HUES64 (cell line): ENCODE results near the gene TOX2.

Source experiments
- H3K27ac ChIP-seq: 2 replicates; pipeline ENCODE4 v1.7.0; 2013; ENCODE audit warnings: low read depth, low read length, inconsistent platforms
- H3K27me3 ChIP-seq: 2 replicates; pipeline ENCODE4 v1.6.1; 2013; ENCODE audit warnings: mild to moderate bottlenecking, low read length; ENCODE audit not compliant: insufficient read depth
- H3K36me3 ChIP-seq: 2 replicates; pipeline ENCODE4 v1.6.1; 2013; ENCODE audit warnings: mild to moderate bottlenecking, low read length; ENCODE audit not compliant: insufficient read depth
- H3K4me1 ChIP-seq: 2 replicates; pipeline ENCODE4 v1.6.1; 2013; ENCODE audit warnings: mild to moderate bottlenecking, low read length, moderate library complexity; ENCODE audit not compliant: insufficient read depth
- H3K4me3 ChIP-seq: 2 replicates; pipeline ENCODE4 v1.5.1; 2013; ENCODE audit warnings: mild to moderate bottlenecking, low read length, moderate library complexity
- H3K9ac ChIP-seq: 2 replicates; pipeline ENCODE4 v1.6.1; 2013; ENCODE audit warnings: mild to moderate bottlenecking, low read depth, low read length
- H3K9me3 ChIP-seq: 2 replicates; pipeline ENCODE4 v1.6.1; 2013; ENCODE audit warnings: low read depth, low read length; ENCODE audit not compliant: insufficient read depth
- WGBS: fragments of 150-250, 120-280 bp; methylation state at CpG from one replicate; pipeline ENCODE4 v1.1.7; 2013; ENCODE audit warnings: missing lambda C conversion rate; 5-methylcytosine and 5-hydroxymethylcytosine counted together

TOX2 gene

DNA sequence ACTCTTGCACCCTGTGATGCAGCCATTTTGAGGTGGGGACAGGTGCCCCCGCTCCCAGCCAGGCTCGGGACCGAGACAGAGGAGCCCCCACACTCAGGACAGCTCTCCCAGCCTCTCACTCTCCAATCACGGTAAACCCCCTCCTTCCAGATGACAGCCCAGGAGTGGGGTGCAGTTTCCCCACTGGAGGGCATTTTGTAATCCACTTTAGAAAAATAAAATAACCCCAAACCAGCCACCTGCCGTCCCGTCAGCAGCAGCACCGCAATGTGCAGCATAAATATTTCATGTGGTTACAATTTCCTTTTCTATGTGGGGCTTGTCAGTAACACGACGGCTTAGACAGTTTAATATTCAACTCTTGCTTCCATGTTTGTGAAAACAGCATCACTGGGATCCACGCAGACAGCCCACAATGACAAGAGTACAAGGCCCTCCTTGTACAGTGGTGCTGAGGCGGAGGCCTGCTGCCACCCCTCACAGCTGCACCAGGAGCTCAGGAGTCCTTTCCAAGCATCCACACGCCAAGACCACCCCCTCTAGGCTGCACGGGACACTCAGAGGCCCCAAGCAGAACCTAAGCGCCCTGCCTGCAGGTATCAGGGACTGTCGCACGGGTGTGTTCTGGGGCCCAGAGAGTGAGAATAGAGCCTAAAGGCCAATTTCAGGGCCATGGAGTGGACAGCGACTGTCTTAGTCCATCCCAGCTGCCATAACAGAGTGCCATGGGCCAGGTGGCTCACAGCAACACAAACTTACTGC lies 155.7 kb downstream of the TOX2 start:
- no peak overlapping the region for H3K9ac ChIP-seq
- H3K9me3 ChIP-seq: no peaks in the 10 kb centered on the region
- H3K4me1 ChIP-seq: no peaks in the 10 kb centered on the region
- no peak overlapping the region for H3K4me3 ChIP-seq
- no peaks in the 10 kb centered on the region for H3K27me3 ChIP-seq
- H3K27ac ChIP-seq: no peak overlapping the region
- H3K36me3 ChIP-seq: no peaks in the 10 kb centered on the region
- WGBS: 92% methylated on average over 16 of the region's 17 CpGs

DNA sequence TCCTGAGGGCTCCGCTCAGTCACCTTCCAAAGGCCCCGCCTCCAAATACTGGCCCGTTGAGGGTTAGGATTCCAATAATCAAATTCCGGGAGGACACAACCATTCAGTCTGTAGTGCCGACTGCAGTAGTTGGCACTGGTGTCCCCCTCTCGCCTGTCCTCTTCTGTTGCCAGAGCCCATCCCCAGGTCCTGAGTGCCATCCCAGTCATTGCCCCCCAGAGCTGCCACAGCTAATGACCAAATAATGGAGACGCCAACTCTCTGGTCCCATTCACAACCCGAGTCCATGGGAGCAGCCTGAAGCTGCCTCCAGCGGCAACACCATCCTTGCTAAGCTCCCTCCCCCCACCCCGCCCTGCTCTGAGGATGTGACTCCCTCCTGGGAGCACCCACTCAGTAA lies 156.4 kb downstream of the TOX2 start:
- H3K9me3 ChIP-seq: no peaks in the 10 kb centered on the region
- 86% methylated on average over 10 of the region's 10 CpGs for WGBS
- no peaks in the 10 kb centered on the region for H3K36me3 ChIP-seq
- H3K27ac ChIP-seq: no peak overlapping the region
- H3K27me3 ChIP-seq: no peaks in the 10 kb centered on the region
- H3K4me1 ChIP-seq: no peaks in the 10 kb centered on the region
- H3K4me3 ChIP-seq: no peak overlapping the region
- H3K9ac ChIP-seq: no peak overlapping the region

DNA sequence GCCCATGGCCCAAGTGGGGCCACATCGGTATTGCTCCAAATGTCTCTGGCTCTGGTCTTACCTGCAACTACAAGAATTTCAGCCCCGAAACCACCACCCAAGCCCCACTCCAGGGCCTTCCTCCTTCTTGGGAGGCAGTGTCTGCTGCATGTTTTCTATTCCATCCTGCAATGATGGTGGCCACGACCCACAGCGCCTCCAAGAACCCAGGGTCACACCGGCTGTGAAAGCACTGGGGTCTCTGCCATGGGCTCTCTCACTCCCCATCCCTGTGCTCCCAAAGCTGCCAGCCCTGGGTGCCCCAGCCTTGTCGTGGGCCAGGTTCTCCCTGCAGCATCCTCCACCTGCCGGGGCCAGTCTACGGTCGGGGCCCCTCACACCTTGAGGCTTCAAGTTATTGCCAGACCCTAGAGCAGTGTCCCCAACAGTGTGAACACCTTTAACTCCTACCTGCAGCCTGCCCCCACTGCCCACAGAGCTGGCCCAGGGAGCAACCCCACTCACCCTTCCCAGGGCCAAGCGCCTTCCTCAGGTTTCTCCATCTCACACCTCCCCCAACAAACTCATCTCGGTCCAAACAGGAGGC lies 157.0 kb downstream of the TOX2 start:
- 86% methylated on average over 11 of the region's 11 CpGs for WGBS
- H3K27ac ChIP-seq: no peak overlapping the region
- no peaks in the 10 kb centered on the region for H3K9me3 ChIP-seq
- H3K4me1 ChIP-seq: no peaks in the 10 kb centered on the region
- H3K4me3 ChIP-seq: no peak overlapping the region
- H3K27me3 ChIP-seq: no peaks in the 10 kb centered on the region
- H3K9ac ChIP-seq: no peak overlapping the region
- no peaks in the 10 kb centered on the region for H3K36me3 ChIP-seq

GRCh38 chr20:44072384-44072783 lies 157.7 kb downstream of the TOX2 start:
- H3K4me1 ChIP-seq: no peaks in the 10 kb centered on the region
- no peak overlapping the region for H3K4me3 ChIP-seq
- H3K9ac ChIP-seq: no peak overlapping the region
- no peaks in the 10 kb centered on the region for H3K27me3 ChIP-seq
- WGBS: 65% methylated on average over 4 of the region's 6 CpGs
- no peak overlapping the region for H3K27ac ChIP-seq
- H3K36me3 ChIP-seq: no peaks in the 10 kb centered on the region
- H3K9me3 ChIP-seq: no peaks in the 10 kb centered on the region

DNA sequence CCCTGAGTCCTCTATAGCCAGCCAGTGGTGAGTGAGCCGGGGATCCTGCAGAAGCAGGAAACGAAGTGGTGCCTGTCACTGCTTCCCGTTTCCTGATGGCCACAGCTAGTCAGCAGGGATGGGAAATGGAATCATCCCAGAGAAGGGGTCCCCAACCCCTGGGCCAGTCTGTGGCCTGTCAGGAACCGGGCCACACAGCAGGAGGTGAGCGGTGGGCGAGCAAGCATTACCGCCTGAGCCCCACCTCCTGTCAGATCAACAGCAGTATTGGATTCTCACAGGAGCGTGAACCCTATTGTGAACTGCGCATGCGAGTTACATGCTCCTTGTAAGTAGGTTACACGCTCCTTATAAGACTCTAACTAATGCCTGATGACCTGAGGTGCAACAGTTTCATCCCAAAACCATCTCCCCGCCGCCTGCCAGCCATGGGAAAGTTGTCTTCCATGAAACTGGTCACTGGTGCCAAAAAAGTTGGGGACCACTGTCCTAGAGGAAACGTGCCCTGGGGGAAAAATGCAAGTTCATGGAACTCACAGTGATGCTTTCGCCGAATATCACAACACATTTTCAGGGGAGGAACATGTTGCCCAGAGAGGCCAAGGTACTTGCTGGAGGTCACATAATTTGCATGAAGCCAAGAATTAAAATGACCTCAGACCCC lies 158.5 kb downstream of the TOX2 start:
- WGBS: 76% methylated on average over 16 of the region's 16 CpGs
- Histone ChIP-seq H3K4me1 (no peaks in the 10 kb centered on the region), H3K4me3 (no peak overlapping the region)

DNA sequence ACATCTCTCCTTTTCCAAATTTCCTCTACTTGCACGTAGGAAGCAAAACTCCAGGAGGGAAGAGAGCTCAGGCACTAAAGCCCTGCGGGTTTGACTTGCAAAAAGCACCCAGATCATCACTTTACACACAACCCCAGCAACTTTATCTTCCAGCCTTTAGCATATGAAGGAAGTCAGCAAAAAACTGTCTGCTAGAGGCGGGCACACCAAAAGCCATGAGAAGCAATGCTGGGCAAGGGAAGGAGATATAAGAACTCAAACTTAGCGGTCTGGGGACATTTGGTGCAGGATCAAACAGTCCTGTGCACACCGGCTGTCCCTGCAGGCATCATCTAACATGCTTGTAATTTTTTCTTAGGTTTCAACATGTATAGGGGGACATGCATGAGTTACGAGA lies 159.0 kb downstream of the TOX2 start:
- no peaks in the 10 kb centered on the region for H3K36me3 ChIP-seq
- H3K27me3 ChIP-seq: no peaks in the 10 kb centered on the region
- H3K4me3 ChIP-seq: no peak overlapping the region
- no peak overlapping the region for H3K9ac ChIP-seq
- H3K27ac ChIP-seq: no peak overlapping the region
- WGBS: 43% methylated on average over 6 of the region's 6 CpGs
- H3K9me3 ChIP-seq: no peaks in the 10 kb centered on the region
- no peaks in the 10 kb centered on the region for H3K4me1 ChIP-seq

More for the DNA sequence above, 158.5 kb downstream of the TOX2 start:
- no peak overlapping the region for H3K9ac ChIP-seq
- H3K27ac ChIP-seq: no peak overlapping the region
- H3K36me3 ChIP-seq: no peaks in the 10 kb centered on the region
- no peaks in the 10 kb centered on the region for H3K27me3 ChIP-seq
- H3K9me3 ChIP-seq: no peaks in the 10 kb centered on the region

GRCh38 chr20:44074252-44075151 lies 159.8 kb downstream of the TOX2 start:
- H3K4me1 ChIP-seq: no peaks in the 10 kb centered on the region
- WGBS: 91% methylated on average over 12 of the region's 12 CpGs
- no peak overlapping the region for H3K4me3 ChIP-seq
- H3K9me3 ChIP-seq: no peaks in the 10 kb centered on the region
- no peak overlapping the region for H3K9ac ChIP-seq
- no peaks in the 10 kb centered on the region for H3K27me3 ChIP-seq
- H3K36me3 ChIP-seq: no peaks in the 10 kb centered on the region
- H3K27ac ChIP-seq: no peak overlapping the region

DNA sequence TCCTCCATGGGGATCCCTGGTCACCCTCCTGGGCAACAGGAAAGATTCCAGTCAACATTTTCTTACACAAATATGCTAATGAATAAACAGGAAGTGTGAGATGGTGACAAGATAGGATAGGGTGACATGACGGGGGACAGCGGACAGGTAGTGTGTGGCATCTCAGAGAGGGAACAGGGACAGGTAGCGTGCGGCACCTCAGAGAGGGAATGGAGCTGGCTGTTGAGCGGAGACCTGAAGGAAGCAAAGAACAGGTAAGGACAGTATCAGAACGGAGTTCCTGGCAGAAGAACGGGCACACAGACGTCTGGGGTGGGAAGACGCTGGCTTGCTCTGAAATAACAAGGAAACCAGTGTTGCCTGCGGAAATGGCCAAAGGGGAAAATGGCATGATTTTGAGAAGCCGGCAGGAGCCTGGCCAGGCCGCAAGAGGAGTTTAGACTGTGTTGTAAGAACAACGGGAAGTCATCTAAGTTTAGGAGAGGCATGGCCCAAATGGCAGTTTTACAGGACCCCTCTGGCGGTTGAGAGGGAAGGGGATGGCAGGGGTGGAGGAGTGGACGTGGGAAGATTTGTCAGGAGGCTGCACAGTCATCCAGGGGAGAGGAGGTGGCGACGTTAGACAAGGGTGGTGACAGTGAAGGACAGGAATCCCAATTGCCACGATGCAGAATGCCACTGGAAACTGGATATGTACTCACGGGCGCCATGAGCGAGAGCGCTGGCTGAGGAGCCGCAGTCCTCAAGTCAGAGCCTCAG lies 160.7 kb downstream of the TOX2 start:
- H3K27ac ChIP-seq: no peak overlapping the region

DNA sequence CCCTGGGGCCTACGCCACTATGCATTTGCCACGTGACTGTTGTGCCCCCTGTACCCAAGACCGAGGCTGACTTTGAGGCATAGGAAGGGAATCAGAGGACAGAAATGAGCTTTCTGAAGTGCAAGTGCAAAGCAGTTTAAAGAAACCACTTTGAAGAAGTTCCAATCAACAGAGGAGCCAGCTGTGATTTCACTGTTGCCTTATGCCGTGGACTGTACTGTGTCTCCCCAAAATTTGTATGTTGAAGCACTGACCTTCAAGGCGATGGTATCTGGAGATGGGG lies 161.2 kb downstream of the TOX2 start:
- no peak overlapping the region for H3K9ac ChIP-seq
- H3K4me3 ChIP-seq: no peak overlapping the region
- 88% methylated on average over 5 of the region's 5 CpGs for WGBS
- H3K9me3 ChIP-seq: no peaks in the 10 kb centered on the region
- H3K27me3 ChIP-seq: no peaks in the 10 kb centered on the region
- H3K4me1 ChIP-seq: no peaks in the 10 kb centered on the region
- H3K27ac ChIP-seq: no peak overlapping the region
- H3K36me3 ChIP-seq: no peaks in the 10 kb centered on the region

More for the DNA sequence above, 160.7 kb downstream of the TOX2 start:
- Histone ChIP-seq H3K36me3 (no peaks in the 10 kb centered on the region), H3K4me3 (no peak overlapping the region), H3K9me3 (no peaks in the 10 kb centered on the region), H3K27me3 (no peaks in the 10 kb centered on the region), H3K4me1 (no peaks in the 10 kb centered on the region), H3K9ac (no peak overlapping the region)
- 94% methylated on average over 23 of the region's 23 CpGs for WGBS

- no peak overlapping the region for H3K9ac ChIP-seq
- WGBS: 93% methylated on average over 10 of the region's 10 CpGs
- H3K36me3 ChIP-seq: no peaks in the 10 kb centered on the region
- H3K9me3 ChIP-seq: no peaks in the 10 kb centered on the region
- H3K27me3 ChIP-seq: no peaks in the 10 kb centered on the region
- no peak overlapping the region for H3K27ac ChIP-seq
- no peak overlapping the region for H3K4me3 ChIP-seq
- H3K4me1 ChIP-seq: no peaks in the 10 kb centered on the region
Measured at GRCh38 chr20:44079291-44079690, 164.6 kb downstream of the TOX2 start.
